Fibroblast of skin of back (primary cell): Measurements from ENCODE around the gene POLR2I. TPM values are rescaled to one million over a fixed set of nuclear protein-coding genes. Genes with fewer than 3 reads are reported as not detected.
A peak's percentile ranks its signal among the peaks of the same experiment; 100 is the strongest.
"Not testable (repeated sequence)": the region's sequence is repeated elsewhere in the genome, so short reads cannot be mapped to it uniquely, and the experiment has no call there.

Experiments
- DNase-seq: peaks from one replicate; pipeline ENCODE4 v3.0.0-alpha.2; 2013
- polyA plus RNA-seq, 2 experiments: library from polyadenylated mRNA; unstranded; fragments of 120-200 nt; gene quantifications; one replicate each; pipeline ENCODE4 v1.2.1, GENCODE V29; 2013; ENCODE audit not compliant: insufficient read length in 2 of 2

Gene POLR2I
- 63.8 TPM for polyA plus RNA-seq (2013, experiment 1 of 2; ENCODE audit: insufficient read length)
- polyA plus RNA-seq (2013, experiment 2 of 2; ENCODE audit: insufficient read length), result 38.1 TPM

DNA sequence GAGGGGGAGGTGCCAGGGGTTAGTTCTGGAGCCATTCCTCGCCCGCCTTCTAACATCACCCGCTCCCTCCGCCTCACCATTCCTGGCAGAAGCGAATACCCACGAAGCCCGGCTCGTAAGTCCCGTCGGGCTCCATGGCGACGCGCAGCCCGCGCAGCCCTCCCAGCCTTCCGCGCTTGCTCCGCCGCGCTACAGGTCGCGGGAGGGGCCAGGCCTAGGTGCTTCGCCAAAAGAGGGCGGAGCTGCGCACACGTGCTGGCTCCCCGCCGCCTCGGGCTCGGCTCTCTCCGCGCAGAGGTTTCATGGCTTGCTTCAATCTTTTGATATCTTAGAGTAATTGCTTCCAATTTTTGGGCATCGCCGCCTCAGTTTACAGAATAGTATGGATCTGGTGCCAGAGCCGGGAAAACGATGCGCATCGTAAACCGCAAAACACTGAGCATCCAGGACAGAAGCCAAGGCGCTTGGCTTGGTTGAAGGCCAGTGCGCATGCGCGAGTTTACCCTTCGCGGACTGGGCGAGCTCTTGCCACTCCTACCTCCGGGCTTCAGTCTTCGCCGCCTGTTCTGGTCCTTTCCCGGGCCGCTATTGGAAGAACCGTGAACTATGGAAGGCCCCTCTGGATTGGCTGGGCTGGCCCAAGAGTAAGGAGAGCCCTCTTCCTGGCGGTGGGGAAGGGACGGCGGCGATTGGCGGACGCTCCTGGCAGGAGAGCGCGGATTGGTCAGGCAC is at the start of gene POLR2I:
TSS of gene POLR2I (minus strand) at position 155 of the 732 bp plus-strand sequence. CDS start at position 136, 19 bp downstream.
- DNase-seq, result peak; percentile 100

DNA sequence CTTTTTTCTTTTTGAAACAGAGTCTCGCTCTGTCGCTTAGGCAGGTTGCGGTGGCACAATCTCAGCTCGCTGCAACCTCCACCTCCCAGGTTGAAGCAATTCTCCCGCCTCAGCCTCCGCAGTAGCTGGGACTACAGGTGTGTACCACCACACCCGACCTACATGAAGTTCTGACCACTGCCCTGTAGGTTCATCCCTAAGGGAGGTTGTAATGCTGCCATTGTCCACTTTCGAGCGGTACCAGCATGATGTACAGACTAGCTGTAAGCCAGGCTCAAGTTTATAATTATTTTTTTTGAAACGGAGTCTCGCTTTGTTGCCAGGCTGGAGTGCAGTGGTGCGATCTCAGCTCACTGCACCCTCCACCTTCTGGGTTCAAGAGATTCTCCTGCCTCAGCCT is 49.1 kb upstream of the POLR2I start:
- DNase-seq, result no peak

DNA sequence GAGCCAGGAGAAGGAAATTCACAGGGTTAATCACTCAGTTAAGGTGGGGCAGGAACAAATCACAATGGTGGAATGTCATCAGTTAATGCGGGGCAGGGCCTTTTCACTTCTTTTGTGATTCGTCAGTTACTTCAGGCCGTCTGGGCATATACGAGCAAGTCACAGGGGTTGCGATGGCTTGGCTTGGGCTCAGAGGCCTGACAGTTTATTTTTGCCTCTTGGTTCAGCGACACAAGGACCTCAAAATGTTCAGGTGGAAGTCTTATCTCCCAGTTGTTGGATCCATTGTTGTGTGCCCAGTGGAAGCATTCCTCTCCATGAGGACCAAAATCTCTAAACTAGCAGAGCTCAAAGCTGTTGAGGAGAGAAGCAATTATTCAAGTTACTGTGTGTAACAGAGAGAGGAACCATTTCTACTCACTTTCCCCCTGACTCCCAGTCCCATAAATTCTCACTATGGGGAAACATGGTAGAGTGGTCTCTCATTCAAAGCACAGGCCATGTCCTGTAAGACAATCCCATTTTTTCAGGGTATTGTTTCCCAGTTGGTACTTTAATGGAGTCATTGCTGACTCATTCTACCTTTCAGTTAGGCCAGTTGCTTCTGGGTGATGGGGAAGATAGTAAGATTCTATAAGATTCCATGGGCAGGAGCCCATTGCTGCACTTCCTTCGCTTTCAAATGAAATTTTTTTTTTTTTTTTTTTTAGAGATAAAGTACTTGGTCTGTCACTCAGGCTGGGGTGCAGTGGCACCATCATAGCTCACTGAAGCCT is 46.3 kb upstream of the POLR2I start:
- DNase-seq, result no peak

DNA sequence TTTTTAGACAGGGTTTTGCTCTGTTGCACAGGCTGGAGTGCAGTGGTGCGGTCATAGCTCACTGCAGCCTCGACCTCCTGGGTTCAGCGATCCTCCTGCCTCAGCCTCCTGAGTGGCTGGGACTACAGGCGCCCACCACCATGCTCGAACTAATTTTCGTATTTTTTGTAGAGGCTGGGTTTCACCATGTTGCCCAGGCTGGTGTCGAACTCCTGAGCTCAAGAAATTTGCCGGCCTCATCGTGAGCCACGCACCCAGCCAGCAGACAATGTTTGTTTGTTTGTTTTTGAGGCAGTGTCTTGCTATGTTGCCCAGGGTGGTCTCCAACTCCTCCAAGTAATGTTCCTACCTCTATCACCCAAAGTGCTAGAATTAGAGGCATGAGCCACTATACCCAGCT is 38.5 kb upstream of the POLR2I start:
- DNase-seq, result no peak

DNA sequence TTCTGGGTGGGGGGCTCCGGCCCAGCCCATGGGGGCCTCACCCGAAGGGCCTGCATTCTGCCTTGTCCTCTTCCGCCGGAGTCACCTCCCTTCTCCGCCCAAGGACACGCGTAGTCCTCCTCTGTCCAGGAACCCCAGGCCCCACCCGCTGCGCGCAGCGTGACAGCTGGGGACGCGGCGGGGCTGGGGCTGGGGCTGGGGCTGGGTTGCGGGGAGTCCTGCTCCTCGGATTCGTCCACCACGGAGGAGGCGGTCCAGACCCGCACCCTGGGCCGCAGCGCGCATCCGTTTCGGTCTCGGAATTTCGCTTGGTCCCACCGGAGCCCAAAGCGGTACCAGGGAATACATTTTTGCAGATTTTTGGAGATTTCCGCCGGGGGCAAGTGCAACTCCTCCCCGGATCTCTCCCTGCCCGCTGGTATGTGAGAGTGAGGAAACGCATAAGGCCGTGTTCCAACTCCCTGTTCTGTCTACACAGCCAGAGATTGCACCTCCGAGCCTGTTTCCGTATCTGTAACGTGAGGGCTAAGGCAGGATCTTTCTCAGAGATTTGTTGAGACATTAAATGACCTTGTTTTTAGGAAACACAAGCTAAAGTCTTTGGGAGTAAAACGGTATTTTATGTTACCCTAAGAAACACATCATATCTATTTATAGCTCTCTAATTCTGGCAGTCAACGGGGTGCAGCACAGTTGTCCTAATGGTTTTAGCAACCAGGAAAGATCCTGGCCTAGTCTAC is 37.8 kb upstream of the POLR2I start, which contains the start of gene COX7A1:
TSS of gene COX7A1 (minus strand) at position 96 of the 740 bp plus-strand sequence. CDS start at position 56, 40 bp downstream.
- DNase-seq, result peak; percentile 33

DNA sequence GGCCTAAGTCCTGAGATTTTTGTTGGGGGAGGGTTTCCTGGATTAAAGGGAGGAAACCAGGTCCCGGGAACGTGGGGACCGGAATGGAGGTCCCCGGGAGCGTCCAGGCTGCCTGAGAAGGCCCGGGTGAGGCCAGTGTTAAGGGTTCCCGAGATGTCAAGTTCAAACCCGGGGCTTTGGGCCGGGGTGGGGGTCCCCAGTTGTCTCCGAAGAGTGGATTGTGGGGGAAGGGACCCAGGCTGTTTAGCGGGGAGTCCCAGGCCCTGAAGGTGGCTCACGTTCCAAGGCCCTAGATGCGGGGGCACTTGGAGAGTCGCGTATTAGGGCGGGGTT is 37.3 kb upstream of the POLR2I start:
- no peak for DNase-seq

DNA sequence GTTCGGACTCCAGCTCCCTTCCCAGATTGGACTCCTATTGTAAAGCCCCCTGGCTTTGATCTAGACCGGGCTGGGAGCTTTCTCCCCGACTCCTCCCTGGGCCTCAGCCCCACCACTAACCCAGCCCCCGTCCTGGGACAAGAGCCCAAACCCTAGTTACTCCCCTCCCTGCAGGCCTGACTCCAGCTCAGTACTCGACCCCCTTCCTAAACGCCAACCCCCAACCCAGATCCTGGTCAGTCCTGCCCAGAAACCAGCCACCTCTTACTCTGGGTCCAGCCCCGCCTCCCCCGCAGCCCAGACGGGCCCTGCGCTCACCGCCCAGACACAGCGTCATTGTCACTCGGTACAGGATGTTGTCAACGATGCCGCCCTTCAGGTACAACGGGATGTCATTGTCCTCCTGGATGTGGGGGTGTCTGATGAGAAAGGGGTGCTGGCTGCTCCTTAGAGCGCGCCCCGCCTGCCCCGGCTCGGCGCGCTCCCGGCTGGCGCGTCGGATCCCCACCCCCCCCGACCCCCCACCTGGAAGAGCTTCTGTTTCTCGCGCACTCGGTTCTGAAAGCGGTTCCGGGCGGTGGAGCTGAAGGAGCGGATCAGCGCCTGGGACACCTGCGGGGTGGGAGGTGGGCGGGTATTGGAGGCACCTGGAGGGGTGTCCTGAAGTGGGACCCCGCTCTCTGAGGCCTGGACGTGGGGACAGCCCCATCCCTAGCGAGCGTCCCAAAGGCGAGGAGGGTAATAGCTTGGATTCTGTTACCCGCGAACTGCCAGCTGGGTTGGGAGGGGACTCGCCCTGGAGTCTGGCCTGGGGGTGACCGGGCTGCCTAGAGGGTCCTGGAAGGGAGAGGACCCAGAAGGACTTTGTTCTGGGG is 36.7 kb upstream of the POLR2I start:
- DNase-seq, result no peak

DNA sequence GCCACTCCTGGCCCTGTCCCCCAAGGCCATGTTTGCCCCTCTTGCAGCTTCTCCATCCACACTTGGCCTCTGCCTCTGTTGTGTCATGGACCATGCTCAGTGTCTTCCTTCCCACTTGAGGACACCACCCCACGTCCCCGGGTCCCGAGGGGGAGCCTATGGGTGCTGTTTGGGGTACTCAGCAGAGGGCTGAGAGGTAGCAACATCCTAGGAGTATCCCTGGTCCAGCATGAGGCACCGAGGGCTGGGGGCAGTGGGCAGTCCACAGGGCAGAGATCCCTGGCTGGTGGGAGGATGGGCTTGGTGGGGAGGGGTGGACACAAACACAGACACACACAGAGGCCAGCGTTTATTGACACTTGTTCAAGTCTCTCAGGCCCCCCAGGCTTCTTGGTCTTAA is 35.9 kb upstream of the POLR2I start:
- no peak for DNase-seq

DNA sequence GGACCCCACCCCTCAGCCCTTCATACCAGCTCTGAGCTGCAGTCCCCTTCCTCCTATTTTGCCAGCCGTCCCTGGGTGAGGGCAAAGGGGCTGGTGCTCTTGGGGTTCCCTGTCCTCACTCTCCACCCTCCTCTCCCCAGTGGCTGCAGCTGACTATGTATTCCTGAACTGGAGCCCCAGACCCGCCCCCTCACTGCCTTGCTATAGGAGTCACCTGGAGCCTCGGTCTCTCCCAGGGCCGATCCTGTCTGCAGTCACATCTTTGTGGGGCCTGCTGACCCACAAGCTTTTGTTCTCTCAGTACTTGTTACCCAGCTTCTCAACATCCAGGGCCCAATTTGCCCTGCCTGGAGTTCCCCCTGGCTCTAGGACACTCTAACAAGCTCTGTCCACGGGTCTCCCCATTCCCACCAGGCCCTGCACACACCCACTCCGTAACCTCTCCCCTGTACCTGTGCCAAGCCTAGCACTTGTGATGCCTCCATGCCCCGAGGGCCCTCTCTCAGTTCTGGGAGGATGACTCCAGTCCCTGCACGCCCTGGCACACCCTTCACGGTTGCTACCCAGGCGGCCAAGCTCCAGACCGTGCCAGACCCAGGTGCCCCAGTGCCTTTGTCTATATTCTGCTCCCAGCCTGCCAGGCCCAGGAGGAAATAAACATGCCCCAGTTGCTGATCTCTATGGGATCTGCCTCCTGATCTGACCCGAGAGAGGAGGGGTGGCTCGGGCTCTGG is 35.2 kb upstream of the POLR2I start:
- DNase-seq, result no peak

DNA sequence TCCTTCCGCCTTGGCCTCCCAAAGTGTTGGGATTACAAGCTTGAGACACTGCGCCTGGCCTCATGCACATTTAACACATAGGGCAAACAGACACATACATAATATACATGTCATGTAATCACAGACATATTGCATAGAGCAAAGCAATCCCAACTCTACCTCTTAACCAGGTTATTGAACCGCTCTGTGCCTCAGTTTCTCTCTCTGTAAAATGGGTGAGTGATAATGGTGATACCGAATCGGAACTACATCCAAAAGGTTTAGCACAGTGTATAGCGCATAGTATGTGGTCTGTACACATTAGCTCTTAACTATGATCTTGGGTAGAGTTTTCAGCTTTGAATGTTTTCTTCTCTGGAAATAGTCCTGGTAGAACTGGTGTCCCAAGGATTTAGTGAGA is 29.9 kb upstream of the POLR2I start:
- no peak for DNase-seq

DNA sequence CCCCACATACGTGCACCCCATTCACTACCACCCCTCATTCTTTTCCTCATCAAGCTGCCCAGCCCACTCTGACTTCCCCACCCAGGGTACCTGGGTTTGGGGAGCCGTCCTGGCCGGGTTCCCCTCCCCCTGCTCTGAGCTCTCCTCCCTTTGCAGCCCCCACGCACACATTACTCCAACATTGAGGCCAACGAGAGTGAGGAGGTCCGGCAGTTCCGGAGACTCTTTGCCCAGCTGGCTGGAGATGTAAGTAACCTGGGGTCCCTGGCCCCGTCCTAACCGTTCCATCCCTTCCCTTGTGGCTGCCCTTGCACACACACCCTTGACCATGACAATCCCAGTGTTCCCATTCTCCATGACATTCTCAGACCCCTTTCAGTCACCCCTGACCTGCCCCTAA is 27.8 kb upstream of the POLR2I start:
- no peak for DNase-seq

DNA sequence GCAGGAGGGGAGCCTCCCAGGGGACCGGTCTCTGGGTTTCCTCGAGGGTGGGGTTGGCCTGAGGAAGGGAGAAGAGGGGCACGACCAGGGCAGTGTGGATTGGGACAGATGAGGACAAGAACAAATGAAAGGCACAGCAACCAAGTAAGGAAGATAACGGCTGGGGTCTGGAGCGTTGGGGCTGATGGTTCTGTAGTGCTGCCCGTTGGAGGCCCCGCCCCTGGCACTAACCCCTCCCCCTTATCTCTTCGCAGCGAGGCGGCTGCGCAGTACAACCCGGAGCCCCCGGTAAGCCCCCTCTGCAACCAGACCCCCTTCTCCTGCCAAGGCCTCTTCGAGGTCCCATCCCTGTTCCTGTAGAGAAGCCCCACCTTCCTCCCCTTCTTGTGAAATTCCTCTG is 27.4 kb upstream of the POLR2I start:
- no peak for DNase-seq

DNA sequence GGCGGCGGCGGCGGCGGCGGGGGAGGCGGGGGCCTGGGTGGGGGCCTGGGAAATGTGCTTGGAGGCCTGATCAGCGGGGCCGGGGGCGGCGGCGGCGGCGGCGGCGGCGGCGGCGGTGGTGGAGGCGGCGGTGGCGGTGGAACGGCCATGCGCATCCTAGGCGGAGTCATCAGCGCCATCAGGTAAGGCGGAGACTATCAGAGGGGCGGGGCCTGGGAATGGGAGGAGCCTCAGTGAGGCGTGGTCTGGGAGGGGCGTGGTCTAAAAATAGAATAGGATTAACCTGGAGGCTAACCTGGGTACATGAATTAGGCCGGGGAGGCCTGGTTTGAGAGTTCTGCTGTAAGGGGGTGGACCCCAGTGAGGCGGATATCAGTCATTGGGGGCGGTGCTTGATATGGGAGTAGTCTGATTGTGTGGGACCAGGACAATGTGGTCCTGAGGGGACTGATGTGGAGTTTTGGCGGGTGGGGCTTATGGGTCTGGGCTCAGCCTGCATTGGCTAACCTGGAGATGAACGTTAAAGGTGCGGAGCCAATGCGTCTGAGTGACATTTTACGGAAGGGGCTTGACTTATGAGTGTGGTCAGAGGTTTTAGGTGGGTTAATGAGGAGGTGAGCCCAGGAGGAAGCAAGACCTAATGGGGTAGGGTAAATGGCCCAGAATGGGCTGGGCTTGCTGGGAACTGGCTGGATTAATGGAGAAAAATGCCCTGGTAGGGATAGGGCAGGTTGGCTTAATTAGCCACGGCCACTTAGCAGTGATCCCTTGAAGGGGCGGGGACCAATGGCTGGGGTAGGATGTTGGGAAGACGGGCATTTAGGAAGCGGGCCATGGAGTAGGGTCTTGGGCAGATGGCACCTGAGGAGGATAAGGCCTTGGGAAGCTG is 26.6 kb upstream of the POLR2I start:
- DNase-seq, result peak; percentile 81

DNA sequence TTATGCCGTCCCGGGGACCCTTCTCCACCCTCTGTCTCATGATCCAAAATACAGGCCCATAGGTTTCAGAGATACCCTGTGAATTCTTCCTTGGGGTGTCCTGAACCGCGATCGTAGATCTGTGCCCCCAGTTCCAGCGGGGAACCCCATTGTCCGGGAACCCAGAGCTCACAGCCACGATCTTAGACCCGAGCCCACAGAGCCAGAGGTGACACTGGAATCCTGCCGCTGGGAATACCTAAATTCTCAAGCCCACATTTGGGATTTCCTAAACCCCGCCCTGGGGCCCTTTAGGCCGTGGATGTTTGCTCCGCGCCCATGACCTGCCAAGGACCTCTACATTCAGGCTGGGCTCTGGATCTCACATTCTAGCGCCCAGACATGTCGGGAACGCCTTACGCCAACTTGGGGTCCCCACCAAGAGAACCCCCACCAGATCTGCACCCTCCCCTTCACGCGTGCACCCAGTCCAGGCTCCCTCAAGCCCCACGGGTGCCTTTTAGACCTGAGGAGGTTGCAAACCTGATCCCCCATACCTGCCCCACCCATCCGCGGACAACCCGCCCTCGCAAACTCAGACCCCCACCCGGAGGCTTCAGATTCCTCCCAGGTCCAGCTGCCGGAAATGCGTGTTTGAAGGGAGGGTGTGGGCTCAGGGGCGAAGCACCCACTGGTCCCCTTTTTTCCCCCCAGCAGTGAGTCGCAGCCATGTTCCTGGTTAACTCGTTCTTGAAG is 25.8 kb upstream of the POLR2I start:
- DNase-seq, result peak; percentile 72

DNA sequence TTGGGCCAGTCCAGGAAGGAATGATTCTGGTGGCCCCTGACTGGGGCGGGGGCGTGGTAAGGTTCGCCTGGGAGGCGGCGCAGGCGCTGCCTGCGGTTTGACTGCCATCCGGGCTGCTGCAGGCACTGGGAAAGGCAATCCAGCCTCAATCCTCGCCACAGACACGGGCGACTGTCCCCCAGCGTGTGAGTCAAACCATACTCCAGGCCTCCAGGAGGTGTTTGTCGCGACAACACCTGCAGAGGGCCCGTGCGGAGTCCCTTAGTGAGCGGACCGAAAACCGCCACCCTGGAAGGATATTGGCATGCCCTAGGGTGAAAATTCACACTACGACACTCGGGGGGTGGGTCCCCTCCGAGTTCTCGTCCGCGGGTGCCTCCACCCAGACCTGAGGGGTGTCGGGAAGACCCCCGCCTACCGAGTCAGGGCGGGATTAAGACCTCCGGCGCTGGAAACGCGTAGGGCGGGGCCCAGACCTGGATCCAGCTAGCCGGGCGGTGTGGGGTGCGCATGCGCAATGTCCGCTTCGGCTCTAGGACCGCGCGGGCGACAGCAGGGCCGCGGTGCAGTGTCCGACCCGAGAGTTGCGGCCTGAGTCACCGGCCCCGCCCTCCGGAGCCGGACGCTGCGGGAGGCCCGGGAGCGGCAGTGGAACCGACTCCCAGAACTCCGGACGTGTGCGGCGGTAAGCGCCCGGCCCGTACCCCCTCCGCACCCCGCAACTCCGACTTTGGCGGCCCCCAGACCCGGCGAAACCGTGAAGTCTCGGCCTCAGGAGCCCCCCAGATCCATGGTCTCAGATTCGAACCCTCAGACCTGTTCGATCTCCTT is 25.0 kb upstream of the POLR2I start, which contains the start of gene CAPNS1:
TSS of gene CAPNS1 (plus strand) at position 594 of the 831 bp plus-strand sequence. CDS start 946 bp downstream, outside the sequence.
- peak; percentile 95 for DNase-seq

DNA sequence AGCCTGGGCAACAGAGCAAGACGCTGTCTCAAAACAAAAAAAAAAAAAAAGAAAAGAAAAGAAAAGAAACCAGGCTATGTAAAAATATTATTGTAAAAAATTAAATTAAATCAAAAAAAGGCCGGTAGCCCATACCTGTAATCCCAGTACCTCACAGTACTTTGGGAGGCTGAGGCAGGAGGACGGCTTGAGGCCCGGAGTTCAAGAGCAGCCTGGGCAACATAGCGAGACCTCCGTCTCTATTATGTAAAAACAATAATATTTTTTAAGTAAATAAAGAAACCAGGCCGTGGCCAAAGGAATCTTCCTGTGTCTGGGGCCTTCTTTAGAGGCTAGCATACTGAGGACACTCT is 24.4 kb upstream of the POLR2I start:
- DNase-seq, result no peak

DNA sequence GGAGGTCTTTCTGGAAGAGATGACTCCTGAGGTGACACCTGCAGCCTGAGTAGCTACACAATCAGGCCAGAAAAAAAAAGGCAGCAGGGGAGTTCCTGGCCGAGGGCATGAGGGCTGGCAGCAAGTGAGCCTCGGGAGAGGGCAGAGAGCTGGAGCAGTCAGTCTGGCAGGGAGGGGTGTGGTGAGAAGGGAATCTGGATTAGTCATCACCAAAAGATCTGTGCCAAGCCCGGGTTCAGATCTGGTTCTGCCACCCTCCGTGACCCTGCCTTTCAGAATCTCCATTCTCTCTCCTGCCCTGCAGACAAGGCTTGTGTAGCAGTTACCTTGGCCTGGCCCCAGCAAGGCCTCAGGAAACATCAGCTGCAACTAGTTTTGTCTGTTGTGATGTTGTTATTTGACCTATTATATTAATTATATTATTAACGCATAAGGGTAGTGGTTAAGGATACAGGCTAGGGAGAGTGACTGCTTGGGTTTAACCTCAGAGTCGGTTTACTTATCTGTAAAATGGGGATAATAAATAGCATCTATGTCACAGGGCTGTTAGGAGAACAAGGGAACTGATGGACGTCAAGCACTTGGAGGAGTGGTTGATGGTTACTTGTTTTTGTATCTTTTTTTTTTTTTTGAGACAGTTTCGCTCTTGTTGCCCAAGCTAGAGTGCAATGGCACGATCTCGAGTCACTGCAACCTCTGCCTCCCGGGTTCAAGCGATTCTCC is 22.4 kb upstream of the POLR2I start:
- DNase-seq, result peak; percentile 74

DNA sequence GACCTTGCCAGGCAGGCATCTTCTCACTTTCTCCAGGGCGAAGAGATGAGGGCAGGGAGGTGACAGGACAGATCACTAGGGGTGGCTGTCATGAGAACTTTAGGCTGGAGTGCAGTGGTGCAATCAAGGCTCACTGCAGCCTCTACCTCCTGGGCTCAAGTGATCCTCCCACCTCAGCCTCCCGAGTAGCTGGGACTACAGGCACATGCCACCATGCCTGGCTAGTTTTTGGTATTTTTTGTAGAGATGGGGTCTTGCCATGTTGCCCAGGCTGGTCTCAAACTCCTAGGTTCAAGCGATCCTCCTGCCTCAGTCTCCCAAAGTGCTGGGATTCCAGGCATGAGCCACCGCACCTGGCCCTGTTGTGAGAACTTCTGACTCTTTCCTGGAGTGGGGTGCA is 20.2 kb upstream of the POLR2I start:
- not testable (repeated sequence) for DNase-seq
